Posterior cingulate gyrus (tissue), 11 donors: ENCODE data around the gene OR4K14.
"Not testable (repeated sequence)": the region's sequence is repeated elsewhere in the genome, so short reads cannot be mapped to it uniquely, and the experiment has no call there.

Experiments
- DNase-seq, 10 donors: peaks; one replicate each; pipeline versions ENCODE4 v3.0.0 to v3.0.0-alpha.2; 2020 to 2021; ENCODE audit warnings: mixed read lengths in 3 of 10
- intact Hi-C: fragments of 100-400 bp; cut with DNase I; formaldehyde crosslinking; loops from one replicate; pipeline ENCODE4 v1.15.1; 2023

OR4K14 gene, protein sequence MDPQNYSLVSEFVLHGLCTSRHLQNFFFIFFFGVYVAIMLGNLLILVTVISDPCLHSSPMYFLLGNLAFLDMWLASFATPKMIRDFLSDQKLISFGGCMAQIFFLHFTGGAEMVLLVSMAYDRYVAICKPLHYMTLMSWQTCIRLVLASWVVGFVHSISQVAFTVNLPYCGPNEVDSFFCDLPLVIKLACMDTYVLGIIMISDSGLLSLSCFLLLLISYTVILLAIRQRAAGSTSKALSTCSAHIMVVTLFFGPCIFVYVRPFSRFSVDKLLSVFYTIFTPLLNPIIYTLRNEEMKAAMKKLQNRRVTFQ

DNA sequence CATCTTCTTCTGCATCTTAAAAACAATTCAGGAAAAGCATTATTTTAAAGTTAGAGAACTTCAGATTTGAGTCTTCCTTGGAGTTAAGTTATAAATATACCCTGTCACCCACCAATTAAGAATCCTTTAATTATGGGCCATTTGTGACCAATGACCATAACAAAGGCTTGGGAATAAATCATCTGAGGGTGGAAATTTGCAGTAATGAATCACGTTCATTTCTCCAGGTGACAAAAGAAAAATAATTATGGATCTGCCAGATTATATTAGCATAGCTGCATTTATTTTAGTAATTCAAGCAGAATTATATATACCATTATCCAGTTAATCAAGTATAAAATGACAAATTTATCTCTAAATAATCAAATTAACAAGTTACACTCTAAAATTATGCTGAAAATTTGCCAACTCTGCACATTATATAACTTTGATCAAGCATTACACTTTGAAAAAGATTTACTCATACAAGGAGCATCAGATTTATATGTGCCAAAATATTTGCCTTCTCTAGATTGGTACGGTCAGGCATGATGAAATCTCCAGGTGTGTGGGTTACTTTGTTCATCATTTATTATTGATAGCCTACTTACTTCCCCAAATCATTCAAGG lies at the start of gene OR4K14:
Gene OR4K14, minus strand, starts transcription at position 51 of the 609 bp plus-strand sequence. CDS start 4,114 bp downstream, outside the sequence.
- intact Hi-C loops: no loop called here

DNA sequence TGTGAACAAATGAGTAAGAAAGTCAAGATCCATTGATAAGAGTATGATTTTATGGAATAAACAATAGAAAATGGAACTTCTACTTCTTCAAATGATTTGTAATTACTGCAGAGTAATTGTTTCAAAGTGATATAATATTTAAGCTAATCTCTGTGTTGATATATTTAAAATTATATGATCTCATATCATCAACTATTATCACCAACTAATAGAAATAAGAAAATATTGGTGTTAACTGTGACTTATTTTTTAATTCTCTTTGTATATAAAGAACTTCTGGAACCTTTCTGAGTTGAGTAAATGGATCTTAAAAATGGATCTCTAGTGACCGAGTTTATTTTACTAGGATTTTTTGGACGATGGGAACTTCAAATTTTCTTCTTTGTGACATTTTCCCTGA lies 40.6 kb upstream of the OR4K14 start, which contains the start of gene OR4L1:
Gene OR4L1, plus strand, starts transcription at position 301 of the 400 bp plus-strand sequence. Its CDS starts 0 bp downstream, at position 301.
- DNase-seq: no peak
- intact Hi-C loops: no loop called here

More for the DNA sequence above, at the start of gene OR4K14:
- no peak for DNase-seq

DNA sequence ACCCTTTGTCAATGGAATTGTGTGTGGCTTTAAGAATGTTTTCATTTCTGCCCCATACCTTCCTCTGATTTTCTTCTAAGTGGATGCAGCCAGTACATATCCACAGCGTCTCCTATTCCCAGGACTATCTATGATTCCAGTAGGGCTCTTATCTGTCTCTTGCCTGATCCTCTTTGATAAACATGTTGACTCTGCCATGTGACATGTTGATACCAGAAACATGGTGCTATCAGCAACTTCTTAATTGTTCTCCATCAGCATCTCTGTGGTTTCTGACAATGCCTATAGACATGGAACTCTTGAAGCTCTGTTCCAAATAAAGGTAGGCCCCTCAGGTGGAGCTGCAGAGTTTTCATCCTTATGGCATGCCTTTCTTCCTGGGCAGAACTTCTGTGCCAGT lies 29.1 kb upstream of the OR4K14 start:
- intact Hi-C loops: no loop called here

DNA sequence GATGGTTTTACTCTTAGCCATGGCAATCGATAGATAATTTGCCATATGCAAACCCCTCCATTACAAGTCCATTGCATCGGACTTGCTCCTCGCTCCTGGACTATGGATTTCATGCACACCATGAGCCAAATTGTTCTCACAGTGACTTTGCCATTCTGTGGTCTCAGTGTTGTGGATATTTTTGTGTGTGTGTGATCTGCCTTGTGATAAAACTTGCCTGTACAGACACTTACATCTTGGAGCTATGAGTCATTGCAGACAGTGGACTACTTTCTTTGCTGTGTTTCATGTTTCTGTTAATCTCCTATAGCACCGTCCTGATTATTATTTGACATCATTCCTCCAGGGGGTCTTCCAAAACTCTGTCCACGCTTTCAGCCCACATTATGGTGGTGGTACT lies 25.1 kb upstream of the OR4K14 start:
- intact Hi-C loops: no loop called here
- no peak for DNase-seq

More for the DNA sequence above, 29.1 kb upstream of the OR4K14 start:
- no peak for DNase-seq

DNA sequence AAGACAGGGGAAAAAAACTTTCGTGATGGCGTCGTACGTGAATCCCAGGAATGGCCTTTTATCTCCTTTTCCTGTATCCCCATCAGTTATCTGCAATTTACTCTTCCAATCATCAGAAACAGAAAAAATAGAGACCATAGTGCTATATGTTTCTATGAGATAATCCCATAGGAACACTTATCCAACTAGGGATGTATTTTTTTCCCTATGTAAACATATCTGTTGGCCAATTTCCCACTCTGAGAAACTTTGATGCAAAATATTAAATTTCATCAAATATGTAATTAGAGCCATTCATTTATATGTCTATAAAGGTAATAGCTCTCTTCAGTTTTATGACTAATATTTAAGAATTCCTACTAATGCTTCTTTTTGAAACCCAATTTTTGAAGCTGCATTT lies 16.8 kb upstream of the OR4K14 start, which contains the start of gene OR4K13:
Gene OR4K13, minus strand, starts transcription at position 101 of the 400 bp plus-strand sequence. CDS start 1,280 bp downstream, outside the sequence.
- intact Hi-C loops: no loop called here

DNA sequence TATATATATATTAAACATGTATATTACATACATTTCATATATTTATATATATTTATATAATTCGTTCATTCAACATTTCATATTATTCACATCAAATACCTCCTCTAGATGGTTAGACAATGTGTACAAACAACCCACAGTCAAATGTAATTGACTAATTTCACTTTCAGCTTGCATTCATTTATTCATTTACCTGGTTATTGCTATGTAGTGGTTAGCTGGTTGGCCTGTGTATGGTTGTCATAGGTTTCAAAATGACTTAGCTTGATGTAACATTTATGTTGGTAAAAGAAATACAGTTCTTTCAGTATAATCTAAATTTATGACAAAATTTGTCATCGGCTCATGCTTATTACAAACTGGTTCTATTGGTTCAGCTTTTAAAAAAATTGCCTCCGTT lies 16.3 kb upstream of the OR4K14 start:
- intact Hi-C loops: no loop called here
- DNase-seq: no peak

More for the DNA sequence above, 16.8 kb upstream of the OR4K14 start, which contains the start of gene OR4K13:
- DNase-seq: no peak

DNA sequence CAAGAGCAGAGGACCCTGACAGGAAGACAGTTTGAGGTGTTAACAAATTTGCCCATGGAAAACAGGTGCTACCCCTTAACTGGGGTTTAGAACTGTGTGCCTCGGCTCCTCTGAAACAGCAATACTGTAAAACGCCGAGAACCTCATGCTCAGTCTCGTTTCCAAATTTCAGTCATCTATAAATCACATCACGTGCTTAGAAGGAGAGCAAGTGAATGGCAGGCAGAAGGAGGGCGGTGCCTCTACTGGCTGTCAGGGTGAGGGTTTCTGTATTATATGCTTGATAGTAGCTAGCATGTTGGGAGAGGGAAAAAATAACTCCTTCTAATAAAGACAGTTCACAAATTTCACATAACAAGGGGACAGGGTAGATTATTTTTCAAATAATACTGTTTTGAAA lies 12.0 kb upstream of the OR4K14 start:
- intact Hi-C loops: no loop called here
- no peak for DNase-seq

DNA sequence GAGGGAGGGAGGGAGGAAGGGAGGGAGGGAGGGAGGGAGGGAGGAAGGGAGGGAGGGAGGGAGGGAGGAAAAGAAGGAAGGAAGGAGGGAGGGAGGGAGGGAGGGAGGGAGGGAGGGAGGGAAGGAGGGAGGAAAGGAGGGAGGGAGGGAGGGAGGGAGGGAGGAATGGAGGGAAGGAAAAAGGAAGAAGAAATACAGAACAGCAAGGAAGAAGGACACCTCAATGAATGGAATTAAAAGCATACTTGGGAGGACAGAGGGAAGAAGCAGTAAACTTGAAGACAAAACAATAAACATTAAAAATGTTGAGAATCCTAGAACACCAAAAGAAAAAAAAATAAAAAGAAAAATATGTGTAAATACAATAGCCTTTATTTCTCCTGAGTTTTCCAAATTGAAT lies 11.0 kb downstream of the OR4K14 start:
- intact Hi-C loops: no loop called here
- DNase-seq: no peak

DNA sequence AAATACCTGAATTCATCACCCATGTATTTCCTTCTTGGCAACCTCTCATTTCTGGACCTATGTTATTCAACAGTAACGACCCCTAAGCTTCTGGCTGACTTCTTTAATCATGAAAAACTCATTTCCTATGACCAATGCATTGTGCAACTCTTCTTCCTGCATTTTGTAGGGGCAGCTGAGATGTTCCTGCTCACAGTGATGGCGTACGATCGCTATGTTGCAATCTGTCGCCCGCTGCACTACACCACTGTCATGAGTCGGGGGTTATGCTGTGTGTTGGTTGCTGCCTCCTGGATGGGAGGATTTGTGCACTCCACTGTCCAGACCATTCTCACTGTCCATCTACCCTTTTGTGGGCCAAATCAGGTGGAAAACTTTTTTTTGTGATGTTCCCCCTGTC lies 16.8 kb downstream of the OR4K14 start:
- intact Hi-C loops: no loop called here
- DNase-seq: no peak

DNA sequence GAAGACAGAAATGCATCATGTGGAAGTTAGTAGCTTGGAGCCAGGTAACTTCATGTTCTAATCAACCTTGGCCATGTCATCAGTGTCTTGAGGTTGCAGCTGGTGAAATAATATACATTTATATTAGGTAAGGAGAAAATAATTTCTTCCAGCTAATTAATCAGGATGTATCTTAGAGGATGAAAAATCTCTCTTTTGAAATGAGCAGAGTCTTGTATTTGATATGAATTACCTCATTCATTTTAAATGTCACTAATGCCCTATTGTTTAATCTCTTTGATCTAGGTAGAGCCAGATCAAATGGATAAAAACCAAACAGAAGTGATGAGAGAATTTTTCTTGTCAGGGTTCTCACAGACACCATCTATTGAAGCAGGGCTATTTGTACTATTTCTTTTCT lies 17.2 kb downstream of the OR4K14 start, which contains the start of gene OR4Q2:
Gene OR4Q2, plus strand, starts transcription at position 301 of the 400 bp plus-strand sequence.
- intact Hi-C loops: no loop called here

DNA sequence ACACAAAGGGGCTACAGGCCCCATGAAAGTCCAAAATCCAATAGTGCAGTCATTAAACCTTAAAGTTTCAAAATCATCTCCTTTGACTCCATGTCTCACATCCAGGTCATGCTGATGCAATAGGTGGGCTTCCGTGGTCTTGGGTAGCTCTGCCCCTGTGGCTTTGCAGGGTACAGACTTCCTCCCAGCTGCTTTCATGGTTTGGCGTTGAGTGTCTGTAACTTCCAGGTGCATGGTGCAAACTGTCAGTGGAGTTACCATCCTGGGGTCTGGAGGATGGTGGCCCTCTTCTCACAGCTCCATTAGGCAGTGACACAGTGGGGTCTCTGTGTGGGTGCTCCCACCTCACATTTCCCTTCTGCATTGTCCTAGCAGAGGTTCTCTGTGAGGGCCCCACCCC lies 25.7 kb downstream of the OR4K14 start:
- DNase-seq: no peak
- intact Hi-C loops: no loop called here

More for the DNA sequence above, 17.2 kb downstream of the OR4K14 start, which contains the start of gene OR4Q2:
- no peak for DNase-seq

DNA sequence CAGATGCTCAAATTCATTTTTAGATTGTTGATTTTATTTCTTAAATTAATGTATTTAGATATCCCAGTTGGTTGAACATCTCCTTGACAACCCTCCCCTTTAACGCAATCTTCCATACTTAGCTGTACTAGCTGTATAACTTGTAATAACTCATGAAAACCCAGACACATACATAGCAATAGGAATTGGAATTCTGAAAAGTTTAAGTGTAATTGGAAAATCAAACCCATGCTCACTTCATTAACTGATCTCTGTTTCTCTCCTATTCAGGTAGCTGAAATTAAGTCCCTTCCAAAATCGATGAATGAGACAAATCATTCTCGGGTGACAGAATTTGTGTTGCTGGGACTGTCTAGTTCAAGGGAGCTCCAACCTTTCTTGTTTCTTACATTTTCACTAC lies 43.8 kb downstream of the OR4K14 start, which contains the start of gene OR4K15:
Gene OR4K15, plus strand, starts transcription at position 301 of the 400 bp plus-strand sequence. Its CDS starts 0 bp downstream, at position 301.
- intact Hi-C loops: no loop called here

DNA sequence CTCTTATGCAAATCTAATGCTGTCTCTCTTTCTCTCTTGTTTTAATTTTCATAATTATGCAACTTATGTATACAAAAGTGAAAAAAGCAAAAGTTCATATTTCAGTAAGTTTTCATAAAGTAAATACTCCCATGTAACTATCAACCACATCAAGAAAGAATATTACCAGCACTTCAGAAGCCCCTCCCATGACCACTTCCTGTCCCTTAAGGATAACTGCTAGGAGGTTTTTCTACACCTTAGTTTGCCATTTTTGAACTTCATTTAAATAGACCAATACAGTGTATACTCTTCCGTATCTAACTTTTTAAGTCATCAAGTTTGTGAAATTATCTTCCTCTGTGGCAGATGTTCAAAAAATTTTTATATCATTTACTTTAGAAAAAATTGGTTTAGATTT lies 44.3 kb downstream of the OR4K14 start:
- no peak for DNase-seq
- intact Hi-C loops: no loop called here

More for the DNA sequence above, 43.8 kb downstream of the OR4K14 start, which contains the start of gene OR4K15:
- DNase-seq: no peak

DNA sequence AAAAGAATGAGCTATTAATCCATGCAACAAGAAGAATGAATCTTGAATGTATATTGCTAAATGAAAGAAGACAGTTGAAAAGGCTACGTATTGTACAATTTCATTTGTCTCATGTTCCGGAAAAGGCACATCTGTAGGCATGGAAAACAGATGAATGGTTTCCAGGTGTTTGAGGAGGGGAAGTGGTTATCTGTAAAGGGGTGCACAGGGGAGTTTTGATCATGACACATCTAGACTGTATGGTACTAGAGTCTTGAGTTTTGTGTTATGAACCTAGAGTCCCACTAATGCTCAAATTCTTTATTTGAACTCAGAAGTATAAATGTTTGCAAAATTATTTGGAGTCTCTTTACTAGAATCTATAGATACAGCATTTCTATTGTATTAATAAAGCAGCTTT lies 49.4 kb downstream of the OR4K14 start:
- DNase-seq, intact Hi-C loops: not testable (repeated sequence)
